HG03097 (cell line): Measurements from ENCODE around the gene CLIC2.
A peak's percentile ranks its signal among the peaks of the same experiment; 100 is the strongest.

Source experiments
- ATAC-seq: cut with Tn5 transposase; IDR thresholded peaks from one replicate; pipeline ENCODE4 v1.9.1; 2021; ENCODE audit not compliant: unreplicated experiment, low FRiP score

Gene CLIC2

DNA sequence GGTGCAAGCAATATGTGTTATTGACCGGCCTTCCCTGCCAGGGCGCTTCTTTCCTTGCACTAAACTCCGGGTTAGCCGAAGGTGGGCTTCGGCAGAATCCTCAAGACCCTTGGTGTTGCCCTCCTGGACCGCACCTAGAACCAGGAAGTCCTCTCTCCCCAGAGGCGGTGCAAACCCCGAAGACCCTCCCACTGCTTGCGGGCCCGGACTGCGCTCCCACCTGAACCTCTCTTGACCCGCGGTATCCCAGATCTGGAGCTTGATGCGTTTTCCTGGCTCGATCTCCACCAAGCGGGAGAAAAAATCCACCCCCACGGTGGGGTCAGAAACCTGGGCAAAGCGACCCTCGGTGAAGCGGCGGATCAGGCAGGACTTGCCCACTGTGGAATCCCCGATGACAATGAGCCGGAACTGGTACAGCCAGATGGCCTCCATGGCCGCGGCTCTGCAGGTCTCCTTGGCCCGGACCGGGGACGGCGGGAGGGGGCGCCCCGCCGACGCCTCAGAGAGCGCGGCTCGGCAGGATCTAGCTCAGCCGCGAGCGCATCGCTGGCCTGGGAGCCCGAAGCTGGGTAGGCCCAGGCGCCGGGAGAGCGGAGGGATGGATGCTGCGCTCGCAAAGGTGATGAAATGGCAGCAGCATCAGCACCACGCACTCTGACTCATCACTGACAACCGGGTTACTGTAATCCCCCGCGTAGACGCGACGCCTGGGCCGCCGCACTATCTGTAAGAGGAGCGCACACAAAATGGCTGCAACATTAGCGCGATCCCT, 70.4 kb downstream of the CLIC2 start, which contains the start of gene RAB39B:
Gene RAB39B (minus strand): TSS at position 638 of the 775 bp plus-strand sequence. CDS start 203 bp downstream, at position 435.
- peak; percentile 79 for ATAC-seq

DNA sequence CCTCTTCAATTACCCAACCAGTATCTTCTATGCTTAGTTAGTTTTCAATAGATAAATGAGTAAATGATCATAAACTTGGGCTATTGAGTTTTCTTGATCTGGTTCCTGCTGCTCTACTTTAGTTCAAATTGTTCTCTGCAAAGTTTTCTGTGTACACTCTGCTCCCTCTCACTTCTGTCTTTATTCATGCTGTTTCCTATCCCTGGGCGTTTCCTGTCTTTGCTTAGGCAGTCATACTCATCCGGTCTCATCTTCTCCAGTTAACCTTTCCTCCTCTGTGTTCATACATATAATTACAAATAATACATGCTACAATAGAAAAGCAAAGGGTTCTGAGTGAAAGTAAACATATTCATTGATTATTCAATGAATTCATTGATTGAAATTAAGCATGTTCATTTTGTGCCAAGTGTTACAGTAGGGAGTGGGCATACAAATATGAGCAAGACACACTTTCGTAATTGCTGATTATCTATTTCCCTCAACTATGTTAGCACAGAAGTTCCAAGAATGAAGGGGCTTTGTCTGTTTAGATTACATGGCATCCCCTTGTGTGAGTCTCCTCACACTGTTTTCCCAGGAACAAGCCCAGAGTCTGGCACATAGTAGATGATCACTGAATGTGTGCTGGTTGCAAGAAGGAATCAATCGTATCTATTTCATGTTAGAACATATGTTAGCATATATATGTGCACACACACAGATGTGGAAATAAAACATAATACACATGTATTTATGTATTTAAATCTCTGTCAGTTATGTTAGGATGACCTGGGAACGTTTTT, 71.3 kb downstream of the CLIC2 start:
- no peak for ATAC-seq

DNA sequence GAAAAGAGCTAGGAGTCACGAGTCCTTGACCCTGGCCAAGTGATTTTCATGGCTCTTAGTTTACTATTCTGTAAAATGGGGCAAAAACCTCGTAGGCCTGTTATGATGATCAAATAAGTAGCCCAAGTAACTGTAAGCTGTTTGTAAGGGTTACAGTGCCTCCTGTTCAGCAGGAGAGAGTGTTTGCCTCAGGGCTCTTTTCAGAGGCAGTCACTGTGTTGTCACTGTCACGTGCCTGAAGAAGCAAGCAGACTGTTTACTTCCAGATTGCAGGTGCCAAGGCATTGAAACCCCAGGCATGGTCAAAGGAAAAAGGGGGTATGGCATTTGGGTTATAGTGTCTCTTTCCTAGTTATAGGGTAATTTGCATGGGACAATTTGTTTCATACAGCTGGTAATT, 74.7 kb downstream of the CLIC2 start:
- ATAC-seq, result no peak

- ATAC-seq, result no peak
Measured at GRCh38 chrX:155251391-155251790, 83.0 kb downstream of the CLIC2 start.

GRCh38 chrX:155247497-155247896, 86.9 kb downstream of the CLIC2 start:
- no peak for ATAC-seq

DNA sequence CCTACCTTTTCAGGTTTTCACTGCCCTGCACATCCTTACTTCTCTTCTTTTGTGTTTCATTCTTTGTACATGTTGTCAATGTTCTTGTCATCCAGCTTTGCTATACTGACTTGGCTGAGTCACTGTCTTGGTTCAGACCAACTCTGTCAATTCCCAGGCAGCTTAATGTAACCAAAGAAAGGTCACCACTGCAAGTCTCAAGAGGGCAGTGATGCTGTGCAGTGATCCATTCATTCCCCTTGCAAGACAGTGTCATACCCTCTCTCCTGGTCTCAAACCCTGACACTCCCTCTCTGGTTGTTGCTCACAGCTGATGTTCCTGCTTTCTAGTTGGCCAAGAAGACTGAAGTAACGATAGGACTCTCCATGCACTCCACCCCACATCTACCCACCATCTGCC, 87.7 kb downstream of the CLIC2 start:
- no peak for ATAC-seq

DNA sequence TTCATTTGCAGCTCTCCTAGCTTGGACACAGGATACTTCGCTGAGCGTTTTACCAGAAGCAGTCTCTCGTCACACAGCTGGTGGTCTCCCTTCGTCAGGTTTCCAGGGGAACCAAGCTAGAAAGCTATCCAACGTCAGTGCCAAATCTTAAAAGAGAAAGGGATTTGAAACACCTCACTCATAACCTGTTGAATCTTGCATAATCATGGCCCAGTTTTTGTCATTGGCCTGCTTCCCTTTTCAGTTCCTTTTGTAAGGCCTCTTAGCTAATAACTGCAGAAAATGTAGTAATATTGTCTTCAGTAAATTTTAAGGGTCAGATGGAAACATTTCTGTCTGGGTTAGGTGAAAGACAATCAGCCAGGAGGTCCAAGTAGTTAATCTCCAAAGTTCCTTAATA, 92.1 kb downstream of the CLIC2 start:
- ATAC-seq, result no peak

DNA sequence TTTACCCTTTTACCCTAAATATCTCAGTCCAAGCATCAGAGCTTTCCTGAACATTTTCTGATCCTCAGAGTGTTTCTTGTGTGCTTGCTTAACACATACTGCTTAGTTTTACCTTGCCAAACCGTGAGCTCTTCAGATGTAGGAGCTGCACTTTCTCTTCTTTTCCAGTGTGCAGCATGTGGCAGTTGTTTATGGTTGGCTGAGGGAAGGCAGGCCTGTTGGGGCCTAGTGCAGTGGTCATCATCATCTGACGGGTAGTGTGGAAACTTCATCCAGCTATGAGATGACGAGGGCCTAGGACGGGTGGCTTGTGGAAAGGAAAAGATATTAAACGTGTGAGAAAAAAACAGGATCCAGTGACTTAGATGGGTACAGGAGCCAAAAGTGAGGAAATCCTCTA, 96.7 kb downstream of the CLIC2 start:
- ATAC-seq, result no peak

DNA sequence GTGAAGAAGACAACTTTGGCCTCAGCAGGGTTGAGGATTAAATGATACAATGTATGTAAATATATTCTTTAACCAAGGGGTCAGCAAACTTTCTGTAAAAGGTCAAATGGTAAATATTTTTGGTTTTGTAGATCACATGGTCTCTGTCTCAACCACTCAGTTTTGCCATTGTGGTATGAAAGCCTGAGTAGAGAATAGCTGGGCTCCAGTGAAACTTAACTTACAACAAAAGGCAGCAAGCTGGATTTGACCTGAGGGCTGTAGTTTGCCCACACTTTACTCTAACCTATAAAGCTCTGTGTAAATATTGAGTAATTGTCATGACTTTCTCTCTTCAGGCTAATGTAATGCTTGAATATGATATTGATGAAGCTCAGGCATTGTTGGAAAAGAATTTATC, 98.5 kb downstream of the CLIC2 start:
- no peak for ATAC-seq

DNA sequence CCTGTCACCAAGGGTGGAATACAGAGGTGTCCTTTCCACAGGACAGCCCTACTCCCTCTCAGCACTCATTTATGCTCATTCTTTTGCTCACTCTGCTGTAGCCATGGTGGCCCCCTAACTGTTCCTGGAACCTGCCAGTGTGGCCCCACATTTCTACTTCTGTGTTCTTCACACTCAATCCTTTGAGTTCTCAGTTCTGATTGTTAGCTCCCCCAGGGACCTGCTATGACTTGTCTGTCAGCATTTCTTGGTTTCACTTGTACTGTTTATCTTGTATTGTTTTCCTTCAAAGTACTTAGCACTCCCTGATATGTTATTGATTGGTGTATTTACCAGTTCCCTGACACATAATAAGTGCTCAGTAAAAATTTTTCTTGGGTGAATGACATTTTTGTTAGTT, 103.3 kb downstream of the CLIC2 start:
- ATAC-seq, result no peak
